HG02885 (cell line): ENCODE results near the gene ADGRA1.

ENCODE experiments used
- ATAC-seq: cut with Tn5 transposase; IDR thresholded peaks from one replicate; pipeline ENCODE4 v1.9.1; 2021; ENCODE audit warnings: mild to moderate bottlenecking; ENCODE audit not compliant: unreplicated experiment, poor library complexity

The ADGRA1 gene

GRCh38 chr10:133159611-133159949 lies 71.9 kb downstream of the ADGRA1 start:
- ATAC-seq, result no peak

GRCh38 chr10:133159950-133160825 lies 72.5 kb downstream of the ADGRA1 start, which contains the start of gene KNDC1:
Gene KNDC1, plus strand, starts transcription at chr10:133160219. Its CDS starts 249 bp downstream, at chr10:133160468.
- ATAC-seq, result no peak

GRCh38 chr10:133160826-133161471 lies 73.2 kb downstream of the ADGRA1 start:
- no peak for ATAC-seq

GRCh38 chr10:133161486-133162109 lies 73.9 kb downstream of the ADGRA1 start:
- ATAC-seq, result no peak

GRCh38 chr10:133162178-133162909 lies 74.6 kb downstream of the ADGRA1 start:
- no peak for ATAC-seq

GRCh38 chr10:133162910-133163856 lies 75.5 kb downstream of the ADGRA1 start:
- ATAC-seq, result no peak

GRCh38 chr10:133163889-133164815 lies 76.4 kb downstream of the ADGRA1 start:
- ATAC-seq, result no peak

- ATAC-seq, result no peak
Observed at GRCh38 chr10:133164816-133165555, 77.3 kb downstream of the ADGRA1 start.

GRCh38 chr10:133165556-133166503 lies 78.1 kb downstream of the ADGRA1 start:
- ATAC-seq, result no peak

GRCh38 chr10:133166504-133166827 lies 78.7 kb downstream of the ADGRA1 start:
- ATAC-seq, result no peak

GRCh38 chr10:133166828-133167692 lies 79.3 kb downstream of the ADGRA1 start:
- ATAC-seq, result no peak

GRCh38 chr10:133167693-133168616 lies 80.2 kb downstream of the ADGRA1 start:
- ATAC-seq, result no peak

- no peak for ATAC-seq
Observed at GRCh38 chr10:133168617-133169031, 80.9 kb downstream of the ADGRA1 start.

- ATAC-seq, result no peak
Observed at GRCh38 chr10:133169173-133169947, 81.6 kb downstream of the ADGRA1 start.
